ENCODE measurements around the gene ZNF418.

GRCh38 chr19:57927587-57927986 lies 7.6 kb downstream of the ZNF418 start:
- TF ChIP-seq, protein P1, sequence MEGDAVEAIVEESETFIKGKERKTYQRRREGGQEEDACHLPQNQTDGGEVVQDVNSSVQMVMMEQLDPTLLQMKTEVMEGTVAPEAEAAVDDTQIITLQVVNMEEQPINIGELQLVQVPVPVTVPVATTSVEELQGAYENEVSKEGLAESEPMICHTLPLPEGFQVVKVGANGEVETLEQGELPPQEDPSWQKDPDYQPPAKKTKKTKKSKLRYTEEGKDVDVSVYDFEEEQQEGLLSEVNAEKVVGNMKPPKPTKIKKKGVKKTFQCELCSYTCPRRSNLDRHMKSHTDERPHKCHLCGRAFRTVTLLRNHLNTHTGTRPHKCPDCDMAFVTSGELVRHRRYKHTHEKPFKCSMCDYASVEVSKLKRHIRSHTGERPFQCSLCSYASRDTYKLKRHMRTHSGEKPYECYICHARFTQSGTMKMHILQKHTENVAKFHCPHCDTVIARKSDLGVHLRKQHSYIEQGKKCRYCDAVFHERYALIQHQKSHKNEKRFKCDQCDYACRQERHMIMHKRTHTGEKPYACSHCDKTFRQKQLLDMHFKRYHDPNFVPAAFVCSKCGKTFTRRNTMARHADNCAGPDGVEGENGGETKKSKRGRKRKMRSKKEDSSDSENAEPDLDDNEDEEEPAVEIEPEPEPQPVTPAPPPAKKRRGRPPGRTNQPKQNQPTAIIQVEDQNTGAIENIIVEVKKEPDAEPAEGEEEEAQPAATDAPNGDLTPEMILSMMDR (IDR thresholded peaks at IDR 0.05), result no peak
- TF ChIP-seq EP300 (IDR thresholded peaks at IDR 0.05) (no peak), POLR2AphosphoS5 (IDR thresholded peaks at IDR 0.05) (no peak), POLR2A (IDR thresholded peaks at IDR 0.05; ENCODE audit: low read depth) (no peak)

Measured in esophagus muscularis mucosa (tissue), 4 donors.